ENCODE data around the gene CDC42.

GRCh38 chr1:22056043-22056442 is 3.5 kb downstream of the CDC42 start:
- TF ChIP-seq POLR2A (IDR thresholded peaks at IDR 0.05): no peak
- TF ChIP-seq CTCF (IDR thresholded peaks at IDR 0.05): no peak

Measured in suprapubic skin (tissue), 3 donors.